Activated CD8-positive, alpha-beta memory T cell treated with anti-CD3 and anti-CD28 coated beads, Interleukin-2, amount 50 U/mL, for 4 hours (primary cell): ENCODE data around the gene FN3K.
"Not testable (repeated sequence)": the region's sequence is repeated elsewhere in the genome, so short reads cannot be mapped to it uniquely, and the experiment has no call there.

ENCODE experiments used
- DNase-seq: peaks from one replicate; pipeline ENCODE4 v3.0.0-alpha.2; 2020

Gene FN3K

DNA sequence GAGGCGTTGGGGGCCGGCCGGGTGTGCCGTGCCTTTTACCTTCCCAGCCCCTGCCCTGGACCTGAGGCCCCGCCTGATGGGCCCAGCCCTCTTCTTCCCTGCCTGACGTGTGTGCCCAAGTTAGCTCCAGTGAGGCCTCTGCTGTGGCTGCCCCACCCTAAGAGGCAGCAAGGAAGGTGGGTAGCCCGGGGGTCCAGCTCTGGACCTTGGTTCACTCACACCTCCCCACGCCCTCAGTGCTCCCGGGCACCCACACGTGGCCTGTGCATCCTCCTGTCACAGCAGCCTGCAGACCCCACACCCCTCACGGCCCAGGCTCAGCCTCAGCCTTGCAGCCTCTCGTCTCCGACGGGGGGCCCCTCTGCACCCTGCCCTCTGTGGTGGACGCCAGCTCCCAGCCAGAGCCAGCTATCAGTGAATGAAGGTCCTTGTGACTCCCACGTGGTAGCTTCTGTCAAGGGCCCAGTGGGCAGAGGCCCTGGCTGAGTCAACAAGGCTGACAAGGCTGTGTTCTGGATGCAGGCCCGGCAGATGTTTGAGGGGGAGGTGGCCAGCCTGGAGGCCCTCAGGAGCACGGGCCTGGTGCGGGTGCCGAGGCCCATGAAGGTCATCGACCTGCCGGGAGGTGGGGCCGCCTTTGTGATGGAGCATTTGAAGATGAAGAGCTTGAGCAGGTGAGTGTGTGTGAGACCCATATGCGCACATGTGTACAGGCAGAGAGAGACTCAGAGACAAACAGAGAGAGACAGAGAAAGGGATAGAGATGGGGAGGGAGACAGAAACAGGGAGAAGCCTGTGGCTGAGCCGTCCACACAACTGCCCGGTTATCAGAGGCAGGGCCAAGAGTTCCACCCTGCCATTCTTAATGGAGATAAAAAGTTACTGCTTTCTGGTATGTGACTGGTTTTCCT lies 2.8 kb downstream of the FN3K start:
- no peak for DNase-seq

DNA sequence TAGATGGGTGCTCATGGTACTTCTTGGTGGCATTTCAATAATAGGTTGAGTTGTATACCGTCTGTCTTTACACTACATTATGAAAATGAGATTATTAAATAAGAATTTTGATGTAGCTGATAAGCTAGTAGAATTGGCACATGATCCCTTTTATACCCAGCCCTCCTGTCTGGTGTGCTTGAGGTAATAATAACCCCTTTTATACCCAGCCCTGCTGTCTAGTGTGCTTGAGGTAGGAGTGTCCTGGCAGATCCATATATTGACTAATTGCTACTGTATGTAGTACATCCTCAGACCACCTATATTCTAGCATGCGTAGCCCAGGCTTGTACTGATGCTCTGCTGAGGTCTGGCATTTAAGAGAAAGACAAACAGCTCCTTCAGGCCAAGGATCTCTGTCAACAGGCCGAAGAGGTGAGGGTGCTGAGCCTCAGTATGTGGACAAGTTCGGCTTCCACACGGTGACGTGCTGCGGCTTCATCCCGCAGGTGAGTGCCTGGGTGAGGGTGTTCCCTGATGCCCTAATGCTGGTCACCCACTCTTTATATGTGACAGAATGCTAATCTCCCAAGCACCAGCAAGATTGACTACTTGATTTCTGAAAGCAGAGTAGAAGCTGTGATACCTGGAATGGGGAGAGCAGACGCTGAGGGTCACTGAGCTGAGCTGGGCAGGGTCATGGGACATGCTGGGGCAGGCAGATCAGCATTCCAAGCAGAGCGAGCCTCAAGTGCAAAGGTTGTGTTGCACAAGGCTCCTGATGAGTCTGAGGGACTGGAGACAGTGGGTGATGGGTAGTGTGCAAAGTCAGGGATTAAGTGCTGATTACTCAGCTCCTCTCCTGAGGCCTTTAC lies 5.7 kb downstream of the FN3K start:
- DNase-seq: no peak

DNA sequence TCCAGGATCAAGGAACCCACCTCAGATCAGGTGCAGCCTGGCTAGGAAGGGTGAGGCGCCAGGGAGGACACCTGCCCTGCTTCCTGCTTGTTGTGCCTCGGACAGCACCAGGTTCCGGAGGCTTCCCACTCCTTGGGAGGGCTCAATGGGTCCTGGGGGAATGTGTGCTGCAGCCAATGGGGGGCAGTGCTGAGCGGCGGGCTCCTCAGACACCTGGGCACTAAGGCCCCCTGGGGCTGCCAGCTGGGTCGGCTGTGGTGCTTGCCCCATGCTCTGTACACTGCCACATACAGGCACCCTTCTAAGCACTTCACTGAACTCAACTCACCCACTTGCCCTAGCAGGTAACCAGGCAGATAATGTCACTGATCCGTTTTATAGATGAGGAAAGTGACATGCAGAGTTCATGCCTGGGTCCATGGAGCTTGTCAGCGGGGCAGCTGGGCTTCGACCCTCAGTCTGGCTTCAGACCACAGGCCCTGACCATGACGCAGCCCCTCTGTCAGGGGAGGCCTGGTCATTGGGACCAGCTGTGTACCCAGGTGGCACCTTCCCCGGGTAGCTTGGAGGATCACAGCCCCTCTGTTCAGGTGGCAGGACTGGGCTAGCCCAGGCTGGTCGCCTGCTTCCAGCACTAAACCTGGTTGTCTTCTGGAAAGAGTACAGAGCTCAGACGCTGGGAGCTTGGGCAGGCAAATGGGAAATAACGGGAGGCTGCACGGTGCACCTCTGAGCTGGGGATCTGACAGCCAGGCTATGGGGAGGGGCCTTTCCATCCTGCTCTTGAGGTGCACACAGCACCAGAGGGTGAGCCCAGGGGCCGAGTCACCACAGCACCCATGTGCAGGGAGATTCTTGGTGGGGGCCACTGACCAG lies 8.2 kb downstream of the FN3K start:
- no peak for DNase-seq

DNA sequence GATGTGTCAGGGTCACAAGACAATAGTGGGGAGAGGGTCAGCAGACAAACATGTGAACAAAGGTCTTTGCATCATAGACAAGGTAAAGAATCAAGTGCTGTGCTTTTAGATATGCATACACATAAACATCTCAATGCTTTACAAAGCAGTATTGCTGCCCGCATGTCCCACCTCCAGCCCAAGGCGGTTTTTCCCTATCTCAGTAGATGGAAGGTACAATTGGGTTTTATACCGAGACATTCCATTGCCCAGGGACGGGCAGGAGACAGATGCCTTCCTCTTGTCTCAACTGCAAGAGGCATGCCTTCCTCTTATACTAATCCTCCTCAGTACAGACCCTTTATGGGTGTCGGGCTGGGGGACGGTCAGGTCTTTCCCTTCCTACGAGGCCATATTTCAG lies 9.3 kb downstream of the FN3K start:
- DNase-seq: not testable (repeated sequence)

DNA sequence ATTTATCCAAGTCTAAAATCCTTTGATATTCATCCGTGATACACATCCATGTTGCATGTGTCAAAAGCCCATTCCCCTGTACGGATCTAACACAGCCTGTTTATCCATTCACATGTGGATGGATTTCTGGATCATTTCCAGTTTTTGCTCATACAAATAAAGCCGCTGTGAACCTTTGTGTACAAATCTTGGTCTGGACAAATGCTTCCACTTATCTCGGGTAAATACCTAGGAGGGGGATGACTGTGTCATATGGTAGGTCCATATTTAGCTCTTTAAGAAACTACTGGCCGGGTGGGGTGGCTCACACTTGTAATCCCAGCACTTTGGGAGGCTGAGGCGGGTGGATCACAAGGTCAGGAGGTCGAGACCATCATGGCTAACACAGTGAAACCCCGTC lies 10.1 kb downstream of the FN3K start:
- DNase-seq: no peak

DNA sequence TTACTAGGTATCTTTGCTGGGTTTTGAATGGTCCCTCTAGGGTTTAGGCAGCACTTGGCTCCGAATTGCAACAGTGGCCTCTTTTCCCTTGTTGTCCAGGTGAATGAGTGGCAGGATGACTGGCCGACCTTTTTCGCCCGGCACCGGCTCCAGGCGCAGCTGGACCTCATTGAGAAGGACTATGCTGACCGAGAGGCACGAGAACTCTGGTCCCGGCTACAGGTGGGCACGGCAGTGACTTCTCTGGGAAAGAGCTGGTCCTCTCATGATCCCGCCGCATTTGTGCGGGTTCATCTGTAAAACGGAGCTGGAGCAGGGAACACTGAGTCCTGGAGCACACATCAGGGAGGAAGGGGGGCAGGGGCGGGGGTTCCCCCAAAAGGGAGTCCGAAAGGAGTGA lies 13.3 kb downstream of the FN3K start:
- DNase-seq: no peak

DNA sequence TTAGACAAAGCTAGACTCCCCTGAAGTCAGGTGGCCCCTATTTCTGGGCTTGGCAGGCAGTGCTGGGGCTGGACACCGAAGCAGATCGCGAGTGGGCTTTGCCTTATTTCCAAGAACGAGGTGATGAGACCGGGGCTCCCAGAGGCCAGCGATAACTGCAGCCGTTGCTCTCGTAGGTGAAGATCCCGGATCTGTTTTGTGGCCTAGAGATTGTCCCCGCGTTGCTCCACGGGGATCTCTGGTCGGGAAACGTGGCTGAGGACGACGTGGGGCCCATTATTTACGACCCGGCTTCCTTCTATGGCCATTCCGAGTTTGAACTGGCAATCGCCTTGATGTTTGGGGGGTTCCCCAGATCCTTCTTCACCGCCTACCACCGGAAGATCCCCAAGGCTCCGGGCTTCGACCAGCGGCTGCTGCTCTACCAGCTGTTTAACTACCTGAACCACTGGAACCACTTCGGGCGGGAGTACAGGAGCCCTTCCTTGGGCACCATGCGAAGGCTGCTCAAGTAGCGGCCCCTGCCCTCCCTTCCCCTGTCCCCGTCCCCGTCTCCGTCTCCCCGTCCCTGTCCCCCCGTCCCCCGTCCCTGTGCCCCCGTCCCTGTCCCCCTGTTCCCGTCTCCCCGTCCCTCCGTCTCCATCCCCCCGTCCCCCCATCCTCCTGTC lies 15.0 kb downstream of the FN3K start:
- DNase-seq: peak; percentile 23

DNA sequence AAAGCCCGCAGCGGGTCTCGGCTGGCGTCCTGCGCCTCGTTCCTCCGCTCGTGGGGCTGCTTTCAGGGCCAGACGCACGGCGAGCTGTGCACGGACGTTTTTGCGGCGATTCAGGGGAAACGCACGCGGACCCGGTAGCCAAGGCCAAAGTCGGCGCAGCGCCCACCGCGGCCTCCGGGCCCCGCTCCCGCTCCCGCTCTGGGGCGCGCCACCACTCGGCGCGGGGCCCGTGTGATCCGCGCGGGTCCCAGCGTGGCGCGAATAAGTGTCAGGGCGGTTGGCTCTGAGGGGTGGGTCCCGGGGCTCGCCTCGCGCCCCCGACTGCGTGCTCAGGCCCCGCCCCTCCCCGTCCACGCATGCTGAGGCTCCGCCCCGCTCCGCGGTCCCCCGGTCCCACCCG lies 15.8 kb downstream of the FN3K start:
- DNase-seq: no peak

DNA sequence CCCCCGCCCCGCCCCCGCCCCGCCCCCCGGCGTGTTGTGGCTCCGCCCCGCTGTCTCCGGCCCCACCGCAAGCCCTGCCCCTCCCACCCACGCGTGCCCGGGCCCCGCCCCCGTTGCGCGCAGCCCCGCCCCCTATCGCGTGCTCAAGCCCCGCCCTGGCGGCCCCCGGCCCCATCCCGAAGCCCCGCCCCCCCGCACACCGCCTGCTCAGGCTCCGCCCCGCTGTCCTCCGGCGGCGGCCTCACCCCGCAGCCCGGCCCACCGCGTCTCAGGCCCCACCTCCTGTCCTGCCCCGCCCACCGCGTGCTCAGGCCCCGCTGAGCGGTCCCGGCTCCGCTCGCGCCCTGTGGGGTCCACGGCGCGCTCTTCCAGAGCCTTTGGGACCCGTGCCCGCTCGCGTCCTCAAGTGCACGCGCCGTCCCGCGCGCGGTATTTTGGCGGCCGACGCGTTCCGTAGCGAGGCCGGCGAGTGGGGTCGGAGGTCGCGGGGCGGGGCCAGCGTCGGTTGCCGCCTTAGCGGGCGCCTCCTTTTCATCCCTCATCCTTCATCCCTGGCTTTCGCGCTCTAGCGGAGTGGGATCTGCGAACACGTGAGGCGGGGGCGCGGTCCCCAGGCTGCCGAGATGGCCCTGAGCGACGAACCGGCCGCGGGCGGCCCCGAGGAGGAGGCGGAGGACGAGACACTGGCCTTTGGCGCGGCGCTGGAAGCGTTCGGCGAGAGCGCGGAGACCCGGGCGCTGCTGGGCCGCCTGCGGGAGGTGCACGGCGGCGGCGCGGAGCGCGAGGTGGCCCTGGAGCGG lies 16.4 kb downstream of the FN3K start, which contains the start of gene TBCD:
TSS of gene TBCD (plus strand) at position 495 of the 800 bp plus-strand sequence. CDS start at position 624, 129 bp downstream.
- peak; percentile 88 for DNase-seq

DNA sequence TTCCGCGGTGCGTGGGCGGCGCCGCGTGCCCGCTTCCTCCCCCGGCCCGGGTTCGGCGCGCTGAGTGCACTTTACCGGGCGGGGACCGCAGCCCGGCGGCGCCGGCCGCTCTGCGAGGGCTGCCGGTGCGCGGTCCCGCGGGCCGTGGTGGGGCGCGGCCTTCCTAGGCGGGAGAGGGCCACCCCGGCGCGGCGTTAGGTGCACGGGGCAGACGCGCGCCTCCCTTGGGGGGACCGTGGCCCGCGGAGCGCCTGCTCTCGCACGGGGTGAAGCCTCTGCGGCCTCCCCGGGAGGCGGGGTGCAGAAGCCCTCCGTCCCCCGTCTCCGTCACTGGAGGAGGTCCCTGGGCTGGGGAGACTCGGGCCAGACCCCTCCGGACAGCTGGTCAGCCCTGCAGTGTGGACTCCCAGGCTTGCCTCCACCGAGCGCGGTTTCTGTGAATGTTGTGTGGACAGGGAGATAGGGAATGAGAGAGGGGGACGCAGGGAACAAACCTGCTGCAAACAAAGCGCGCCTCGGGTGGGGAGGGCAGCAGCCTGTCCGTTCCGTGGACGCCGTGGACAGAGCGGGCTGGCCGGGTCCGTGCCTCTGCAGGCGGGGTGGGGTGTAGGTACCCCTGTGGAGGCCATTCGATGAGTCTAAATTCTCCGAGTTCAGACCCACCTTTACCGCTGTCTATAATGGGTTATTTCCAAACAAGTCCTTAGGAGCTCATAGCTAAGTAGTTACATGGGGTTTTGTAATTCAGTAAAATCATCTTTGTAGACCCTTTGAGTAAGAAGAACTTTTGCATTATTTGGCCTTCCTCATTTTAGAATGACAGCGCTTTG lies 17.2 kb downstream of the FN3K start:
- DNase-seq: peak; percentile 62

DNA sequence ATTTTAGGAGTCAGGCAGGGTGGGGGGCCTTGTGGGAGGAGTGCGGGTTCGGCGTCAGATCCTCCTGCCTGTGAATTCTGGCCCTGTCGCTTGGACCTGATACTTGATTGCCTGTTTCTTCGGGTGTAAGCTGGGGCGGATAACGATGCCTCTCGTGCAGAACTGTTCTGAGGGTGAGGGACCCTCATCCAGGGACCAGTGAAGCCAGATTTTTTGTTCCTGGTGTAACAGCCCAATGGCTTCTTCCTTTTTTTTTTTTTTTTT lies 17.7 kb downstream of the FN3K start:
- DNase-seq: no peak

DNA sequence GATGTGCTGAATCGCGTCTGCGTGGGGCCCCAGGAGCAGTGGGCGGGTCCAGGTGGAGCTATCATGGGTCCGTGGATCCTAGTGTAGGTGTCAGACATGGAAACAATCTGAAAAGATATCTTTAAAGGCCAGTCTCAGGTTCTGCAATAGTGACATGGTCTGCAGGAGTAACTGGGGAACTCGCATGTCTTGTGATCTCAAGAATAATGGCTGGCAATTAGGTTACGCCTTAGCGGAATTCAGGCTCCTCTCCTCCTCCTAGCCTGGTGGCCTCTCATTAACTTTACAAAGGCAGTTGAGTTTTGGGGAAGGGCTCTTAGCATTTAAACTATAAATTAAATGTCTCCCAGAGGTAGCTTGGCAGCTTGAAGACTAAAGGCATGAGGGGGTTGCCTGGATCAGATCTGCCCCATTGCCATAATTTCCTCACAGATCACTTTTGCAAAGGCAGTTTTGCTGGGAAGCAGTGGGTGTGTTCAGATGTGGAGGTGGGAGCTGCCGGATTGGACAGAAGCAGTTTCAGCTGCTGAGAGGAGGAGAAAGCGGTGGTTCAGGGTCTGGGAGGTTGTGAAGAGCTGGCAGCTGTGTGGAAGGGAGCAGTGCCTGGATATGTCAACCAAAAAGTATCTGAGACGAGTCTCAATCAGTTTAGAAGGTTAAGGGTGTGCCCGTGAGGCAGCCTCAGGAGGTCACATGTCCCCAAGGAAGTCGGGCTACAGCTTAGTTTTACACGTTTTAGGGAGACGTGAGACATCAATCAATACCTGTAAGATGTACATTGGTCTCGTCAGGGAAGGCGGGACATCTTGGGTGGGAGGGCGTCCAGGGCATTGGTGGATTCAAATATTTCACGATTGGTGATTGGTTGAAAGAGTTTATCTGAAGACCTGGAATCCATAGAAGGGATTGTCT lies 19.1 kb downstream of the FN3K start:
- no peak for DNase-seq

DNA sequence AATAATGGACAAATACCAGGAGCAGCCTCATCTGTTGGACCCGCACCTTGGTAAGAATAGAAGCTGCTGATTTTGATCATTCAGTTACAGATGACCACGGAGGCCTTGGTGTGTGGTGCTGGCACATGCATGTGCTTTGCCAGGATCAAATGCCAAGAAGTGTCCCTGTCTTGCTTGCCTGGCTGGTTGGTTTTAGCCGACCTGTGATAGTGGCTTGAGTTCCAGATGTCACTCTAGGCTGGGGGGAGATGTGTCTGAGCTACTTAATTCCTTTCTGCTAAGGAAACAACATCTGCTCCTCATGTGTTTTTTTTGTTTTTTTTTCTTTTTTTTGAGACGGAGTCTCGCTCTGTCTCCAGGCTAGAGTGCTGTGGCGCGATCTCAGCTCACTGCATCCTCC lies 20.8 kb downstream of the FN3K start:
- DNase-seq: no peak

DNA sequence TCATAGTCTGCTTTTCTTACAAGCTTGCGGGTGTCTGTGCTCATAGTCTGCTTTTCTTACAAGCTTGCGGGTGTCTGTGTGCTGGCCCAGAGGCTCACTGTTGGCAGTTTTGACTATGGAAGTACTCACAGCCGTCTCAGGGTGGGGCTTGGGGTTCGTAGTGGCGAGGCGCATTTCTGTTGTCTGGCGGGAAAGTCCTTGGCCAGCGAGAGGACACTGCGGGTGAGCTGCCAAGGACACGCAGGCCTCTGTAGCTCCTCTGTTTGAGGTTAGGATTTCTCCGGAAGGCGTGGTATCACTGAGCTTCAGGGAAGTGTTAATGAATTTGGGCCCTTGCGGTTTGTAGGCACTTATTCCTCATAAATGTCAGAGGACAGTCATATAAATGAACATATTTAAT lies 30.0 kb downstream of the FN3K start:
- no peak for DNase-seq

DNA sequence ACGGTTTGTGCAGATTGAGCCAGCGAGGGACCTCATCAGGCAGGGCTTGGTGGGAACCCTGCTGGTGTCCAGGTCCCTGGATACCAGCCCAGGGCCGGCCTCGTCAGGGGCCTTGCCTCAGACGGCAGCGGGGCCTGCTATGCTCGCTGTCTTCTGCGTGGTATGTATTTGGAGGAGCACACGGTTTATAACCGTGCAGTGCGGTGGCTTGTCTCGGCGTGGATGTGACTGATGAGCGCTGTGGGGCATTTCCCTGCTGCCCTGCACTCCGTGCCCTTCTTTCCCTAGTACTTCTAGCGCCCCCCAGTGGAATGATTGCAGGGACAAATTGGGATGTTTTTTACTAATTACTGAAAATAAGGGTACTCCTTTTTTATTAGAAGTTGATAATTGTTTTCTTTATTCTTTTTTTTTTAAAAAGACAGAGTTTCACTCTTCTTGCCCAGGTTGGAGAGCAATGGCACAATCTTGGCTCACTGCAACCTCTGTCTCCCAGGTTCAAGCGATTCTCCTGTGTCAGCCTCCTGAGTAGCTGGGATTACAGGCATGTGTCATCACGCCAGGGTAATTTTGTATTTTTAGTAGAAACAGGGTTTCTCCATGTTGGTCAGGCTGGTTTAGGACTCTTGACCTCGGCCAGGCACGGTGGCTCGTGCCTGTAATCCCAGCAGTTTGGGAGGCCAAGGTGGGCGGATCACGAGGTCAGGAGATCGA lies 31.8 kb downstream of the FN3K start:
- DNase-seq: no peak

DNA sequence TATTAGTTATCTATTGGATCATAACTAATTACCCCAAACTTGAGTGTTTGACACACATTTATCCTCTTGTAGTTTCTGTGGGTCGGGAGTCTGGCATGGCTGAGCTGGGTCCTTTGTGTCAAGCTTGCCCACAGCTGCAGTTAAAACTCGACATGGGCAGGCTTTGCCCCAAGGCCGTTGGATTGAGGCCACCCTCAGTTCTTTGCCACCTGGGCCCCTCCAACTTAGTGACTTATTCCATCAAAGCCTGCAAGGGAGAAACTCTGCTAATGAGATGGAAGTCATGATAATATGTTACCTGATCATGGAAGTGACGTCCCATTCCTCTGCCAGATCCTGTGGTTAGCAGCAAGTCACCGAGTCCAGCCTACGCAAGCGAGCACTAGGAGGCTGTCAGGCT lies 33.6 kb downstream of the FN3K start:
- no peak for DNase-seq

DNA sequence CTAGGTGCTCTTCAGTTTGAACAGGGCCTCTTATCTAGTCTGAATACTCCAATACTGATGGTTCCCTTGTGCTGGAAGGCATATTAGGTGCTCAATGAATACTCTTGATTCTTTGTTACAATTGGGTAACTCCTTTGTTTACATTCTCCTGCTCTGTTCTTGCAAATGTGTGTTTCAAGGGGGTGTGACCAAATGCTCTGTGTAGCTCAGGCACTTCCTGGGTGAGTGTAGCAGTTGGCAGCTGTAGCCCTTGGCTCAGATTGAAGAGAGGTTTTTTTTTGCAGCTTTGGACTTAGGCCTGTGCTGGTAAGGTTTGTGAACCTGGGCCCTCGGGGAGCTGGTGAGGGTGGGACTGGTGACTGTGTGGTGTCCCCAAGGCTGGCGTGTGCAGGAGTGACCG lies 36.6 kb downstream of the FN3K start:
- DNase-seq: no peak

DNA sequence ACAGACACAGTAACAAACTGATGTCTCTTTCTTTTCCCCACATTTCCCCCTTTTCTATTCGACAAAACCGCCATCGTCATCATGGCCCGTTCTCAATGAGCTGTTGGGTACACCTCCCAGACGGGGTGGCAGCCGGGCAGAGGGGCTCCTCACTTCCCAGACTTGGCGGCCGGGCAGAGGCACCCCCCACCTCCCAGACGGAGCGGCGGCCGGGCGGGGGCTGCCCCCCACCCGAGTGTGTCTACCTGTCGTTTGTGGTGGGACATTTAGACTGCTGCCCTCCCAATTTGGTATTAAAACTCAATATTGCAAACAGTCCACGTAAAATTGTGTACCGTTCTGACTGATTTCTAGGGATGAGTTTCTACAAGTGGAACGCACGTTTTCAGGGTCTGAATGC lies 39.0 kb downstream of the FN3K start:
- DNase-seq: not testable (repeated sequence)
